C4-2B (cell line): ENCODE results near the gene MAGI2.

ENCODE experiments used
- ZFX ChIP-seq: fragments of 450-650 bp; IDR thresholded peaks from 2 replicates; pipeline ENCODE4 v1.6.1; 2017
- TF ChIP-seq, protein P1 (sequence below): fragments of 450-650 bp; conservative IDR thresholded peaks from 2 replicates; pipeline ENCODE4 v1.5.1; 2017; ENCODE audit warnings: mild to moderate bottlenecking

DNA sequence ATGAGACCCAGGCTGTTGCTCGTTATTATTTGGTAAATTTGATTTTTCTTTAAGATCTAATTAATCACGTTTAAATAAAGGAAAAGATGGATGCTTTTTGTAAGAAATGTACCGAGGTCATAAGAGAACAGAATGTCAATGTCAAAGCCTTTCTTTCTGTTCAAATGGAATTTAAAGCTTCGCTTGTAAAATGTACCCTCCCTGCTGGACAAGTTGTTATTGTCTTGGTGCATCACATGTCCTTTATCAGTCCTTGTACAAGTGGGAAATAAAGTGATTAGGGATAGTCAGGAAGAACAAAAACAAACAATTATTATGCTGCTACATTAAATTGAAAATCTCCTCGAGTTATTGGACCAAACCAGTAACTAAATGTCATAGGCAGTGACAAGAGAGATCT lies 1291.7 kb downstream of the MAGI2 start:
- TF ChIP-seq, protein P1, sequence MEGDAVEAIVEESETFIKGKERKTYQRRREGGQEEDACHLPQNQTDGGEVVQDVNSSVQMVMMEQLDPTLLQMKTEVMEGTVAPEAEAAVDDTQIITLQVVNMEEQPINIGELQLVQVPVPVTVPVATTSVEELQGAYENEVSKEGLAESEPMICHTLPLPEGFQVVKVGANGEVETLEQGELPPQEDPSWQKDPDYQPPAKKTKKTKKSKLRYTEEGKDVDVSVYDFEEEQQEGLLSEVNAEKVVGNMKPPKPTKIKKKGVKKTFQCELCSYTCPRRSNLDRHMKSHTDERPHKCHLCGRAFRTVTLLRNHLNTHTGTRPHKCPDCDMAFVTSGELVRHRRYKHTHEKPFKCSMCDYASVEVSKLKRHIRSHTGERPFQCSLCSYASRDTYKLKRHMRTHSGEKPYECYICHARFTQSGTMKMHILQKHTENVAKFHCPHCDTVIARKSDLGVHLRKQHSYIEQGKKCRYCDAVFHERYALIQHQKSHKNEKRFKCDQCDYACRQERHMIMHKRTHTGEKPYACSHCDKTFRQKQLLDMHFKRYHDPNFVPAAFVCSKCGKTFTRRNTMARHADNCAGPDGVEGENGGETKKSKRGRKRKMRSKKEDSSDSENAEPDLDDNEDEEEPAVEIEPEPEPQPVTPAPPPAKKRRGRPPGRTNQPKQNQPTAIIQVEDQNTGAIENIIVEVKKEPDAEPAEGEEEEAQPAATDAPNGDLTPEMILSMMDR, result no peak
- TF ChIP-seq ZFX, result no peak
